ENCODE data around the gene OVAAL. TPM values are rescaled to one million over a fixed set of nuclear protein-coding genes. Genes with fewer than 3 reads are reported as not detected.

OVAAL gene
- total RNA-seq, 1 experiment from 2014 or later: not detected

DNA sequence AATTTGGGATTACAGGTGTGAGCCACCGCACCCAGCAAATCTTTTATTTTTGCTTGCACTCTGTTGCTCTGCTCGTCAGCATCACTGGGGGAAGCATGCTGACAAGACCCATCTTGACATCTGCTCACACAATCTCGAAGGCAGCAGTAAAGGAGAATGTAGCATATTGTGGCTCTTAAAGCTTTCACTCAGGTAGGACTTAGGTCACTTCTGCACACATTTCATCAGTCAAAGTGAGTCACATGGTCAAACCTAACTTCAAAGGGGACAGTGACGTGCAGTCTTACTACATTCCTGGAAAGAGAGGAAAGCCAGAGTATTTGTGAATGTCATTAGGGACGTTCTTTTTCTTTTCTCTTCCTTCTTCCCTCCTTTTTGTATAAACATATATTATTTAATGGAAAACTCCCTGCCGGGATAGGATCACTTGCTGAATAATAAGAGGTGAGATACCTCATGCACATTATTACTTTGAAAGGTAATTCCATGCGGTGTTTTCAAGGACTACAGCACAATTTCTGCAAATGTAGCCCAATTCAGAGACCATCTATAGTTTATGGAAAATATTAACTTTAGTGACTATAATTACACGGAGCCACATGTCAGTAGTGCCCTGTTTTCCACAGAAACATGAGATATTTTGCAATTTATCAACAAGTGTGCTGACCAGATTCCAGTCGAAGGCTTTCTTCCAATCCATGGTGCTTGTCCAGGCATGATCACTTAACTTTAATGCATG lies 37.1 kb upstream of the OVAAL start:
- POLR2A ChIA-PET (ENCODE audit: unreplicated experiment): no interaction called here
- Histone ChIP-seq H2AFZ (peak overlapping the region; percentile 73; the same call in 1 of the 2 replicates), H3K4me1 (replicated peaks; ENCODE audit: insufficient read depth) (peaks cover 13% of the 10 kb centered on the region)

DNA sequence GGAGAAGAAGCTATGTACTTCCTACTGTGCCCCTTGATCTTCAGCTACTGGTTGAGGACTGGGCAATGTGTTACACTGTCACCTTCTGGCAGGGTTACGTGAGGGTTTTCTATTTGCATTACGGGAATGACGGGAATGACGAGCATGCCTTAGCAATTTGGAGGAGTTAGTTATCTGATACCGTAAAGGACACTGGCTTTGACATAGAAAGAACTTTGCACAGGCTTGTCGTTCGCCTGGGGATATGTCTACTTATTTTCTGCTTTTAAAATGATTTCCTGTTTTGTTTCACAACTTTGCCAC lies 36.6 kb upstream of the OVAAL start:
- intact Hi-C loops (cut with micrococcal nuclease; ENCODE audit: unreplicated experiment): no loop called here

More for the DNA sequence above, 37.1 kb upstream of the OVAAL start:
- H3K27ac ChIP-seq: peak overlapping the region; percentile 44; the same call in 1 of the 2 replicates
- no peak overlapping the region for H3K4me3 ChIP-seq
- peak in 1 of 2 experiments; percentile 78 for DNase-seq
- no peaks in the 10 kb centered on the region for H4K20me1 ChIP-seq (ENCODE audit: insufficient read depth)
- H3K9me3 ChIP-seq (ENCODE audit: insufficient read depth, low read depth): no peaks in the 10 kb centered on the region
- no peaks in the 10 kb centered on the region for H3K79me2 ChIP-seq (ENCODE audit: low read depth)
- intact Hi-C loops (cut with micrococcal nuclease; ENCODE audit: unreplicated experiment): no loop called here
- CTCF ChIA-PET: no interaction called here
- no peaks in the 10 kb centered on the region for H3K9me2 ChIP-seq (ENCODE audit: insufficient read depth)
- BruUV-seq (replicated peaks): no TSS peak
- peak overlapping the region; percentile 18 for H3K4me2 ChIP-seq
- no peaks in the 10 kb centered on the region for H3K27me3 ChIP-seq (ENCODE audit: insufficient read depth, low read depth)
- no peaks in the 10 kb centered on the region for H3K36me3 ChIP-seq (ENCODE audit: low read depth)
- TF ChIP-seq EZH2 (IDR thresholded peaks at IDR 0.05; ENCODE audit: low read depth): no peak
- TF ChIP-seq, protein P1, sequence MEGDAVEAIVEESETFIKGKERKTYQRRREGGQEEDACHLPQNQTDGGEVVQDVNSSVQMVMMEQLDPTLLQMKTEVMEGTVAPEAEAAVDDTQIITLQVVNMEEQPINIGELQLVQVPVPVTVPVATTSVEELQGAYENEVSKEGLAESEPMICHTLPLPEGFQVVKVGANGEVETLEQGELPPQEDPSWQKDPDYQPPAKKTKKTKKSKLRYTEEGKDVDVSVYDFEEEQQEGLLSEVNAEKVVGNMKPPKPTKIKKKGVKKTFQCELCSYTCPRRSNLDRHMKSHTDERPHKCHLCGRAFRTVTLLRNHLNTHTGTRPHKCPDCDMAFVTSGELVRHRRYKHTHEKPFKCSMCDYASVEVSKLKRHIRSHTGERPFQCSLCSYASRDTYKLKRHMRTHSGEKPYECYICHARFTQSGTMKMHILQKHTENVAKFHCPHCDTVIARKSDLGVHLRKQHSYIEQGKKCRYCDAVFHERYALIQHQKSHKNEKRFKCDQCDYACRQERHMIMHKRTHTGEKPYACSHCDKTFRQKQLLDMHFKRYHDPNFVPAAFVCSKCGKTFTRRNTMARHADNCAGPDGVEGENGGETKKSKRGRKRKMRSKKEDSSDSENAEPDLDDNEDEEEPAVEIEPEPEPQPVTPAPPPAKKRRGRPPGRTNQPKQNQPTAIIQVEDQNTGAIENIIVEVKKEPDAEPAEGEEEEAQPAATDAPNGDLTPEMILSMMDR (conservative IDR thresholded peaks at IDR 0.05): no peak
- no peaks in the 10 kb centered on the region for H3F3A ChIP-seq (ENCODE audit: insufficient read depth, low read depth)

DNA sequence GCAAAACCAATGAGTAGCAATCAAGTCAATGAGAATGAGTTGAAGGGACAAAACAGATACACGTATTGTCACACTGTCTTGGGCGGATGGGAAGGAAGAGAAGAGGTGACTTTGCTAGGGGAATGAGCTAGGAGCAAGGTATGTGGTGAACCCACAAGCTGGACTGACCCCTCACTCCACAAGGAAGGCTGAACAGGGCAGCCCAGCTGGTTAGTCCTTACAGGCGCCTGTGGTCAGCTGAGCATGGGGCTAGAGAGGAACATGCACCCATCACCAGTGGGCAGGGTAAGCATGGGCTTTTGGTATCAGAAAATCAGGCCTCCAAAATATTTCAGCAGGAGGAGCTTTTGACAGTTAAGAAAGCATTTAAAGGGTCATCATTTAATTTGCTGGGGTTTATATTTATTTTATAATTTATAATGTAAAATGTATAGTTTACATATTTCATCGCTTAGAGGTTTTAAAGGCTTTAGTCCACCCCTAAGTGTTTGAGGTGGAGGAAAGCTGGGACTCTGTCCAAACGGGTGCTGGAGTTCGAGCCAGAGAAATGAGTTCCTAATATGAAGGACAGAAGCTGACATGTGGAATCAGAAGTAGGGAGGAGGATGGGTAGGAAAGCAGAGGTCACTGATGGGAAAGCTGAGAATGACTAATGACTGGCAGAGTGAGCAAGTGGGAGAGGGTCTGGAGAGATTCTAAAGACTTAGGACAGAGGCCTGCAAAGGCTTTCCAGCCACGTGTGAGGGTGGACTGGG lies 34.4 kb upstream of the OVAAL start:
- H4K20me1 ChIP-seq (ENCODE audit: insufficient read depth): no peaks in the 10 kb centered on the region
- intact Hi-C loops (cut with micrococcal nuclease; ENCODE audit: unreplicated experiment): no loop called here
- H3K36me3 ChIP-seq (ENCODE audit: low read depth): no peaks in the 10 kb centered on the region
- no peaks in the 10 kb centered on the region for H3K9me2 ChIP-seq (ENCODE audit: insufficient read depth)
- H3K4me2 ChIP-seq: no peak overlapping the region
- H3K27ac ChIP-seq: no peak overlapping the region
- no TSS peak for BruUV-seq (replicated peaks)
- ChIA-PET POLR2A (ENCODE audit: unreplicated experiment) (no interaction called here), CTCF (no interaction called here)
- peaks cover 13% of the 10 kb centered on the region for H3K4me1 ChIP-seq (replicated peaks; ENCODE audit: insufficient read depth)
- H3K79me2 ChIP-seq (ENCODE audit: low read depth): no peaks in the 10 kb centered on the region
- no peaks in the 10 kb centered on the region for H3K9me3 ChIP-seq (ENCODE audit: insufficient read depth, low read depth)
- no peak overlapping the region for H3K4me3 ChIP-seq
- TF ChIP-seq EZH2 (IDR thresholded peaks at IDR 0.05; ENCODE audit: low read depth): no peak
- TF ChIP-seq, protein P1 (conservative IDR thresholded peaks at IDR 0.05): no peak
- H2AFZ ChIP-seq: no peak overlapping the region
- H3K27me3 ChIP-seq (ENCODE audit: insufficient read depth, low read depth): no peaks in the 10 kb centered on the region
- no peaks in the 10 kb centered on the region for H3F3A ChIP-seq (ENCODE audit: insufficient read depth, low read depth)
- DNase-seq: no peak

More for the DNA sequence above, 36.6 kb upstream of the OVAAL start:
- Histone ChIP-seq H3K79me2 (ENCODE audit: low read depth) (no peaks in the 10 kb centered on the region), H2AFZ (no peak overlapping the region), H3K4me3 (no peak overlapping the region), H3K9me3 (ENCODE audit: insufficient read depth, low read depth) (no peaks in the 10 kb centered on the region), H3K27ac (no peak overlapping the region), H3K4me2 (no peak overlapping the region), H4K20me1 (ENCODE audit: insufficient read depth) (no peaks in the 10 kb centered on the region), H3K36me3 (ENCODE audit: low read depth) (no peaks in the 10 kb centered on the region), H3K4me1 (replicated peaks; ENCODE audit: insufficient read depth) (peaks cover 13% of the 10 kb centered on the region), H3K9me2 (ENCODE audit: insufficient read depth) (no peaks in the 10 kb centered on the region), H3F3A (ENCODE audit: insufficient read depth, low read depth) (no peaks in the 10 kb centered on the region), H3K27me3 (ENCODE audit: insufficient read depth, low read depth) (no peaks in the 10 kb centered on the region)
- ChIA-PET CTCF (no interaction called here), POLR2A (ENCODE audit: unreplicated experiment) (no interaction called here)
- BruUV-seq (replicated peaks): no TSS peak
- DNase-seq: peak in 1 of 2 experiments; percentile 19
- no peak for TF ChIP-seq EZH2 (IDR thresholded peaks at IDR 0.05; ENCODE audit: low read depth)
- TF ChIP-seq, protein P1 (conservative IDR thresholded peaks at IDR 0.05): no peak
